ENCODE data around the gene EHMT1. TPM values are rescaled to one million over a fixed set of nuclear protein-coding genes. Genes with fewer than 3 reads are reported as not detected.

EHMT1 gene
- total RNA-seq, 1 donor: 43.6 TPM

DNA sequence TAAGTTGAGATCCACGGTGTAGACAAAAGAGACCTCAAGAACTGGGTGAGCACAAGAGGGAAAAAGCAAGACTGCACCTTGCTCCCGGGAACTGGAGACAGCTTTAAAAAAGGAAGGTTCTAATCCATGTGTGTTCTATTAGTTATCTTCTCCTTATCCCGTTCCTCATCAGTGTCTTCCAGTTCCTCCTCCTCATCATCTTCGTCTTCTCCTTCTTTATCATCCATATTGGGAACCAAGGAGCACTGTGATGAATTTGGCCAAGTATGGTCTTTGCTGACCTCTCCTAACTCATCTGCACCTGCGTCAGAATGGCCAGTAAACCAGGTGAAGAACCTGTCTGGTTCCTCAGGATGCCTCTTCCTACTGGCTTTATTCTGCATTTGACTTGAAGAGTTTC is 22.1 kb downstream of the EHMT1 start:
- TF ChIP-seq, protein P1, sequence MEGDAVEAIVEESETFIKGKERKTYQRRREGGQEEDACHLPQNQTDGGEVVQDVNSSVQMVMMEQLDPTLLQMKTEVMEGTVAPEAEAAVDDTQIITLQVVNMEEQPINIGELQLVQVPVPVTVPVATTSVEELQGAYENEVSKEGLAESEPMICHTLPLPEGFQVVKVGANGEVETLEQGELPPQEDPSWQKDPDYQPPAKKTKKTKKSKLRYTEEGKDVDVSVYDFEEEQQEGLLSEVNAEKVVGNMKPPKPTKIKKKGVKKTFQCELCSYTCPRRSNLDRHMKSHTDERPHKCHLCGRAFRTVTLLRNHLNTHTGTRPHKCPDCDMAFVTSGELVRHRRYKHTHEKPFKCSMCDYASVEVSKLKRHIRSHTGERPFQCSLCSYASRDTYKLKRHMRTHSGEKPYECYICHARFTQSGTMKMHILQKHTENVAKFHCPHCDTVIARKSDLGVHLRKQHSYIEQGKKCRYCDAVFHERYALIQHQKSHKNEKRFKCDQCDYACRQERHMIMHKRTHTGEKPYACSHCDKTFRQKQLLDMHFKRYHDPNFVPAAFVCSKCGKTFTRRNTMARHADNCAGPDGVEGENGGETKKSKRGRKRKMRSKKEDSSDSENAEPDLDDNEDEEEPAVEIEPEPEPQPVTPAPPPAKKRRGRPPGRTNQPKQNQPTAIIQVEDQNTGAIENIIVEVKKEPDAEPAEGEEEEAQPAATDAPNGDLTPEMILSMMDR (IDR thresholded peaks at IDR 0.05; ENCODE audit: insufficient read depth, low read depth, low read length): no peak
- no peak for DNase-seq (ENCODE audit: low read depth)
- no peak overlapping the region for H3K4me3 ChIP-seq (ENCODE audit: low read depth, low read length)

DNA sequence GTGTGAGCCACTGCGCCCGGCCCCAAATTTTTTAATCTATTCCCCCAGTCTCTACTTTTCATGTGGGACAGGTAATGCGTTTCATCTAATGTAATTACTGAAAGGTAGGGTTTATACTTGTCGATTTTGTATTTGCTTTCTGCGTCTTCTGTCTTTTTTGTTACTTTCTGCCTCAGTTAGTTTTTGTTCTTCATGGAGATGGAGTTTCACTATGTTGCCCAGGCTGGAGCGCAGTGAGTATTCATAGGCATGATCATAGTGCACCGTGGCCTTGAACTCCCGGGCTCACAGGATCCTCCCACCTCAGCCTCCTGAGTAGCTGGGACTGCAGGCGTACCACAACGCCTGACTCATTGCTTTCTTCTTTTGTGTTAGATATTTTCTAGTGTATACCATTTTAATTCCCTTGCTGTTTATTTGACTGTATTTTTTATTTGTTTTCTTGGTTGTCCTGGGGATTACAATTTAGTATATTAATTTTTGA is 23.4 kb downstream of the EHMT1 start:
- no peak for DNase-seq (ENCODE audit: low read depth)
- TF ChIP-seq, protein P1 (IDR thresholded peaks at IDR 0.05; ENCODE audit: insufficient read depth, low read depth, low read length): no peak
- no peak overlapping the region for H3K4me3 ChIP-seq (ENCODE audit: low read depth, low read length)

DNA sequence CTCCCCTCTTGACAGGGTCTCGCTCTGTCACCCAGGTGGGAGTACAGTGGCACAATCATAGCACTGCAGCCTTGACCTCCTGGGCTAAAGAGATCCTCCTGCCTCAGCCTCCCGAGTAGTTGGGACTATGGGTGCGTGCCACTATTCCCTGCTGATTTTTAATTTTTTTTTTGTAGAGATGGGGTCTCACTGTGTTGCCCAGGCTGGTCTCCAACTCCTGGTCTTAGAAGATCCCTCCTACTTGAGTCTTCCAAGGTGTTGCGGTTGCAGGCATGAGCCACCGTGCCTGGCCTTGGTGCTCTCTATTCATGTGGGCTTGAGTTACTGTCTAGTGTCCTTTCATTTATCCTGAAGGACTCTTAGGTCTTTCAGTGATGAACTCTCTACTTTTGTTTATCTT is 24.1 kb downstream of the EHMT1 start:
- TF ChIP-seq, protein P1 (IDR thresholded peaks at IDR 0.05; ENCODE audit: insufficient read depth, low read depth, low read length): no peak
- H3K4me3 ChIP-seq (ENCODE audit: low read depth, low read length): no peak overlapping the region

DNA sequence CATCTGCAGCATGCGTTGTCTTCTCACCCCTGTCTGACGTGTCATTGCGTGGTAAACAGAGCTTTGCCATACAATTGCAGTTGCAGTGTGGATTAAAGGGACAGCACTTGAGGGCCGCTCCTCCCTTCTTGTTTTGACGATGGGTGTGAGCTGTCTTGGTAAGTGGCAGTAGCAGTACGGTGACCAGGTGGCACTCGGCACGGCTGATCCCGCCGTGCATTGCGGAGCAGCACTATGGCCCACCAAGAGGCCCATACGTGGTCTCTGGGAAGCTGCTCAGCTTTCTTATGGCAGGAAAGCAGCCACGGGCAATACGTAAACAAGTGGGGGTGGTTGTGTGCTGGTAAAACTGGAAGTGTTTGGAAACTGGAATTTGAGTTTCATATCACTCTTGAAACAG is 25.1 kb downstream of the EHMT1 start:
- TF ChIP-seq, protein P1 (IDR thresholded peaks at IDR 0.05; ENCODE audit: insufficient read depth, low read depth, low read length): no peak
- DNase-seq (ENCODE audit: low read depth): peak; percentile 18
- no peak overlapping the region for H3K4me3 ChIP-seq (ENCODE audit: low read depth, low read length)

More for the DNA sequence above, 24.1 kb downstream of the EHMT1 start:
- no peak for DNase-seq (ENCODE audit: low read depth)

DNA sequence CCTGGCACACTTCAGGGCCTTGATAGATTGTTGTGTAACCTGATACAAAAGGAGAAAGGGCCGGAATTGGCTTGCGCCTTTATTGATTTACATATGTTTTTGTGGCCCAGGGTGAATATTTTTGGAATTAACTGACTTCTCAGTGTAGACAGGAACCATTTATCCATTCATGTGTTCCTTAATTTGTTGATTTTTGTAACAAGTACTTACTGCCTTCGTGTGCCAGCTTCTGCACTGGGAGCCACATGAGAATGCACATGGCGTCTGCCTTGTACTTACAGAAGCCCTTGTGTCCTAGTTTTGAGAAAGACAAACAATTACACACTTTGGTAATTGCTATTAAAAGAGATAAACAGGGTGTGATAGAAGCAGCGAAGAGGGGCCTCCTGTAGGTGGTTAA is 26.4 kb downstream of the EHMT1 start:
- no peak for DNase-seq (ENCODE audit: low read depth)
- TF ChIP-seq, protein P1 (IDR thresholded peaks at IDR 0.05; ENCODE audit: insufficient read depth, low read depth, low read length): no peak
- H3K4me3 ChIP-seq (ENCODE audit: low read depth, low read length): no peak overlapping the region

DNA sequence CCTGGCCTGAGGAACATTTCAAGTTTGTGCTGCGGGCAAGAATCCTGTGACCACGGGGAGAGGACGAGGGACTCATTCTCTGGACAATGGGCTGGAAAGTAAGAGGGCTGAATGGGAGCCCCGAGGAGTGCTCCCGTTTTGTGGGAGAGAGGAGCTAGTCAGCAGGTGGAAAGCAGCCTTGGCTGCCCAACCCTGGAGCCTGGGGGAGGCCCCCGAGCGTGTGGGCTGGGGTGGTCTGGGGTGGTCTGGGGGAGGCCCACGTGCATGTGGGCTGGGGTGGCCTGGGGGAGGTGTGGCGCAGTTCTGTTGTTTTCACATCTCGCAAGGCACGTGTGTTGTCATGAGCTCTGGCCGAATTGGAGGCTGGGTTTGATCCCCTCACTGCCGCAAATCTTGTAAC is 27.5 kb downstream of the EHMT1 start:
- H3K4me3 ChIP-seq (ENCODE audit: low read depth, low read length): no peak overlapping the region
- no peak for DNase-seq (ENCODE audit: low read depth)
- TF ChIP-seq, protein P1 (IDR thresholded peaks at IDR 0.05; ENCODE audit: insufficient read depth, low read depth, low read length): no peak

DNA sequence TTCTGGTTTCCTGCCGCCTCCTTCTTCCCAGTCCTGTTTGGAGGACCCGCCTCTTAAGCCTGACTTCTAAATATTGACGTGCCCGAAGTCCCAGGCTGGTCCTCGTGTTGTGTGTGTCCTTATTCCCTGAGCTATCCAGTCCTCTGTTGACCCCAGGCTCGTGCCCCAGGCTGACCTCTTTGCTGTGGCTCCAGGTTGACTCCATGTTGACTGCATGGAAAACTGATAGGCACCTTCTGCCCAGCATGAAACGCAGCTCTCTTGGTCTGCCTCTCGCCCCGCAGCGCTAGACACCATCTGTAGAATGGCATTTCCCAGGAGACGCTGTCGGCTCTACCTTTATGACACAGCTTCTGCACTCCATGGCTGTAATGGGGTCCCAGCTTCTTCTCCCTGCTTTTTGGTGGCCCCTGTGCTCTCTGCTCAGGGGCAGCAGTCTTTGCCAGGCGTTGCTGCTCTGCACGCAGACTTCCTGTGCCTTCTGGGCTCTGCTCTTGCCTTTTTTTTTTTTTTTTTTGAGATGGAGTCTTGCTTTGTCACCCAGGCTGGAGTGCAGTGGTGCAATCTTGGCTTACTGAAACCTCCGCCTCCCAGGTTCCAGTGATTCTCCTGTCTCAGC is 28.4 kb downstream of the EHMT1 start:
- H3K4me3 ChIP-seq (ENCODE audit: low read depth, low read length): no peak overlapping the region
- no peak for DNase-seq (ENCODE audit: low read depth)
- TF ChIP-seq, protein P1 (IDR thresholded peaks at IDR 0.05; ENCODE audit: insufficient read depth, low read depth, low read length): no peak
